ENCODE data around the gene TXNIP. TPM values are rescaled to one million over a fixed set of nuclear protein-coding genes. Genes with fewer than 3 reads are reported as not detected.

Gene TXNIP
- total RNA-seq, 1 donor from 2014 or later = 260 TPM

DNA sequence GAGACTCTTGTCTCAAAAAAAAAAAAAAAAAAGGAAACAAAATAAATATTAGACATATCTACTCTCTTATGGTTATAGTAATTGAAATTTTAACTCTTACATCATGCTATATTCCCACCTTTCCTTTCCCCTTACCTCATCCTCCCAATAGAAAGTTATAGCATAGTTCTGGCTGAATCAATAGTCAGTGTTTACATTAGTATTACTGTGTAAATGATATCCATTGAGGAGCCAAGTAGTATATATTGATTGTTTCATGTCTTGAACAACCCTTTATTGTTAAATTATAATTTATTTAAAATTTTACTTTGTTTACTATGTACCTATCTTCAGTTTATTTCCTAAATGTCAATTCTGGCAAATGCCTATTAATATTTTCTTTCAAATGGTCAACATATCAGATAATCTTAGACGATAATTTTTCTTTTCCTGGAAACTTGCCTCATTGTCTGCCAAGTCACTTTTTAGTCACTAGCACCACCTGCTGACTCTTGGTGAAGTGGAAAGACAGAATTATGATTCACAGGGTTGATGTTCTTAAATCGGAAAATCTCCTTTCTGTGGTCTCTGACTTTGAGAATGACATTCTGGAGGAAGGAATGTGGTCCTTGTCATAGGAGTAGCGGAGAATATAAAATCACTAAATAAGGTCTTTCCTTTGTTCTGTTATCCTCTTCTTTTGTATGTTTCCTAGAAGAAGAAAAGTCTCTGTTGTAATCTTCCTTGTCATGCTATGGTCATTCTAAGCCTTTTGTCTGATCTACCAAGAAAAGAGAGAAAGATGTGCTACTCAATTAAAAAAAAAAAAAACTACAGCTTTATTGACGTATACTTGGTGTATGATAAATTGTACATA, 16.6 kb upstream of the TXNIP start:
- peak; percentile 89 for DNase-seq (ENCODE audit: low read depth)

DNA sequence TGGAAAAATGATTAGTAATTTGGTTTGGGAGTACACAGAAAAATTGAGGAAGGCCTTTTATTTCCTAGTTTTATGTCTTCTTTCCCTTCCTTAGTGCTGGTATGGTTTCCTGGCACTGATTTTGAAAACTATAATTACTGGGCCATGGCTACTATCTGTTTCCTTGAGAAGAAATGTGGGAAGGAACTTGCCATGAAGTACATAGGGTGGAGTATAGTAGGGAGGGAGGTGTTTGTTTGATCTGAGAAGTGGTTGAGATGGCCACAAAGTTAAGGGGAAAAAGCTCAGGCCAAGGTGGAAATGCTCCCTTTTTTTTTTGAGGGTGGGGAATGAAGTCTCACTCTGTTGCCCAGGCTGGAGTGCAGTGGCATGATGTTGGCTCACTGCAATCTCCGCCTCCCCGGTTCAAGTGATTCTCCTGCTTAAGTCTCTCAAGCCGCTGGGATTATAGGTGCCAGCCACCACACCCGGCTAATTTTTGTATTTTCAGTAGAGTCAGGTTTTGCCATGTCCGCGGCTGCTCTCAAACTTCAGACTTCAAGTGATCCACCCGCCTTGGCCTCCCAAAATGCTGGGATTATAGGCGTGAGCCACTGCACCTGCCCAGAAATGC, 13.9 kb upstream of the TXNIP start:
- no peak for DNase-seq (ENCODE audit: low read depth)

DNA sequence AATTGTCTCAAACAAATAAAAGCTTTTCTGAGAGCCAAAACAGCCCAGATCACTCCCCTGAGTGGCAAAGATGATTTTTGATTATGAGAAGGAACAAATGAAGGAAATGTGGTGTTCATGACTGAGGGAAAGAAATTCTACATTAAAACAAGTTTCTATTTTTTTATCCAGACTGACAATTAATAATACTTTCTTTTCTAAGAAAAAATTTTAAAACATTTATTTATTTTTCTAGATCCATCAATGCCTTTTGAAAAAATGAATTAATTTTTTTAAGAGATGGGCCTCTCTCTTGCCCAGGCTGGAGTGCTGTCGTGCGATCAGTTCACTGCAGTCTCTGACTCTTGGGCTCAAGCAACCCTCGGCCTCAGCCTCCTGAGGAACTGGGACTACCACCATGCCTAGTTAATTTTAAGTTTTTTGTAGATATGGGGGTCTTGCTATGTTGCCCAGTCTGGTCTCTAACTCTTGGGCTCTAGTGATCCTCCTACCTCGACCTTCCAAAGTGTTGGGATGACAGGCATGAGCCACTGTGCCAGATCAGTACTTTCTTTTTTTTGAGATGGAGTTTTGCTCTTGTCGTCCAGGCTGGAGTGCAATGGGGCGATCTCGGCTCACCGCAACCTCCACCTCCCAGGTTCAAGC, 11.2 kb upstream of the TXNIP start:
- no peak for DNase-seq (ENCODE audit: low read depth)

DNA sequence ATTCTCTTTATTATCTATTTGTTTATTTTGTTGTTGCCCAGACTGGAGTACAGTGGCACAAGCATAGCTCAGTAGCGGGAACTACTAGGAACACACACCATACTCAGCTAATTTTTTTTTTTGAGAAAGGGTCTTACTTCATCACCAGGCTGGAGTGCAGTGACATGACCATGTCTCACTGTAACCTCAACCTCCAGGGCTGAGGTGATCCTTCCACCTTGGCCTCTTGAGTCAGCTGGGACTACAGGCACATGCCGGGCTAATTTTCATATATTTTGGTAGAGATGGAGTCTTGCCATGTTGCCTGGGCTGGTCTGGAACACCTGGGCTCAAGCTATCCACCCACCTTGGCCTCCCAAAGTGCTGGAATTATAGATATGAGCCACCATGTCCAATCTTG, 5.3 kb upstream of the TXNIP start:
- no peak for DNase-seq (ENCODE audit: low read depth)

DNA sequence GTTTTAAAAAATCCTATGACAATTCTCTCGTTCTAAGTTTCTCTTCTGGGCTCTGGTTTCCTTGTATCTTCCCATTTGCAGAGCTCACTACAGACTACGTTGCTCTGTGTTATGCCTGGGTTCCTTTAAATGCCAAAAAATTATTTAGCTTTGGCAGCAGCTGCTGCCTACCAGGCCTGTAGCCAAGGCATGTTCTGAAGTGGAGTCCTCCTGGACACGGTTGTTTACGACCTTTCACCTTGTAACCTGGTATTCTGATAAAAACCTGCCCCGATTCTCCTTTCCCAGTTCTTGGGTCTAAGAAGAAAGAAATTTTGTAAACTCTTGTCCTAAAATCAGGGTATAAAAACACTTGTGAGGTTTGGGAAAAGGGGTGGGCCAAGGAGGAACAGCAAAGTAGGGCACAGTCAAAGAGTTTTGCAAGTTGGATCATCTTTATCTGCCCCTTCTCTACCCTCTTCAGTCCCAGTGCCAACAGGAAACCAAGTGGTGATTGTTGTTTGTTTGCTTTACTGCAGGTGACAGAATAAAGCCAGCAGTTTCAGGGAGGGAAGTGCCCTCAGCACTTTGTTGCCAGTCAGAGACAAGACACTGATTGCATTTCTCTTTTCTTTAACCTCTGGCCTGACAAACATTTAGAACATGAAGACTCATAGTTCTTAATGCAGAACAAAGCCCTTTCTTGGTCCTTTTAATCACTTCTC, 3.1 kb upstream of the TXNIP start:
- no peak for DNase-seq (ENCODE audit: low read depth)

DNA sequence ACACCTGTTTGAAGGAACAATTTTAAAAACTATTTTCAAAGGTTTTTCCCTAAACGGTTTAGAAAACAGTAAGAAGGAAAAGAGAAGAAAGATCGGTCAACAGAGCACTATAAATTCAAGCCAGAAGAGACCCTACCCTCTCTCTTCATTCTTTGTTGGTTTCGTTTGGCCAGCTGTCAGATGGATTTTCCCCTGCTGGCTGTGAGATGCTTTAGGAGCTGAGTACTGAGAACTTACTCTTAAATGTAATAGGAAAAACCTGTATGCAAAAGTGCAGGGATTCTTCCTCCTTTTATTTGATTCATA, 1.3 kb upstream of the TXNIP start:
- DNase-seq (ENCODE audit: low read depth) = no peak

DNA sequence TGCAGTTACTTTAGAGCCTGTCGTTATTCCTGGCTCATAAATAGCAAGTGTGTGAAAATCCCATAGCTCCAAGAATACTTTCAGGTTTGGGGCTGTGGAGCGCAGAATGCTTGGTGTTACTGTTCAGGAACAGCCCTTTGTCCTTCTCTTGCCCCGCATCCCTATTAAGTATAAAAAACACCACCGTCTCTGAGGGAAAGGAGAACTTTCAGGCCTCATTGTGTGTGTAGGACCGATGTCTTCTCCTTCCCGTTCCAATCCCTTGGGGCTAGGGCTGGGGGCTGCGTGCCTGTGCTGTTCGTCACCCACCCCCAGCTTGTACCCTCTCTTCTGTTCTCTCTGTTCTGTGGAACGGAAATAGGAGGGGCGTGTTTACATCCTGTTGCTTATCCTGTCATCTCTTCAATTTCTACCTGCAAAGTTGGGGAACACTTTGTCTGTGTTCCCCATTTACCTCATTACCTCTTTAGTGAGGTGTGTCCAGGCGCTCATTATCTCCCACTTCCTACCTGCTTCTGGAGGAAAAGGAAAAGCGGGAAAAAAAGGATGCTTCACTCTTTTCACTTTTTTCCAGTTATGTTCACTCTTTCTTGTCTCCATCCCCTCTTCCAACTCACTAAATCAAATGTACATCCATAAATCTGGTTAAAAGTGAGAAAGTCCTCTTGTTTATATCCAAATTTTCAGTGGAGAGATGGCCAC, 788 bp upstream of the TXNIP start:
- DNase-seq (ENCODE audit: low read depth) = no peak

DNA sequence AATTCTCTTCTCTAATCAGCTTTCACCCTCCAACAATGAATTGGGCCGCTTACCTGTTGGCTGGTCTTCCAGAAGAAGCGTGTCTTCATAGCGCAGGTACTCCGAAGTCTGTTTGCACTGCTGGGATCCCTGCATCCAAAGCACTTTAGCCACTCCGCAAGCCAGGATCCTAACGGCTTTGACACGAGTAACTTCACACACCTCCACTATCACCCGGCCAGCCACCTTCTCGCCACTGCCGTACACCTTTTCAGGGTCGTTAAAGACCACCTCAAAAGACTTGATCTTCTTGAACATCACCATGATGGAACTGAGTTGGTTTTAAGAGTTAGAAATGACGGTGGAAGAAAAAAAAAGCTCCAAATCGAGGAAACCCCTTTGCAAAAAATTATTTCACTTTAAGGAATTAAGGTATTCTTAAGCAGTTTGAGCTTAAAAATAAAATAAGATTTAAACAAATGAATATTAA, 381 bp downstream of the TXNIP start:
- DNase-seq (ENCODE audit: low read depth) = no peak

DNA sequence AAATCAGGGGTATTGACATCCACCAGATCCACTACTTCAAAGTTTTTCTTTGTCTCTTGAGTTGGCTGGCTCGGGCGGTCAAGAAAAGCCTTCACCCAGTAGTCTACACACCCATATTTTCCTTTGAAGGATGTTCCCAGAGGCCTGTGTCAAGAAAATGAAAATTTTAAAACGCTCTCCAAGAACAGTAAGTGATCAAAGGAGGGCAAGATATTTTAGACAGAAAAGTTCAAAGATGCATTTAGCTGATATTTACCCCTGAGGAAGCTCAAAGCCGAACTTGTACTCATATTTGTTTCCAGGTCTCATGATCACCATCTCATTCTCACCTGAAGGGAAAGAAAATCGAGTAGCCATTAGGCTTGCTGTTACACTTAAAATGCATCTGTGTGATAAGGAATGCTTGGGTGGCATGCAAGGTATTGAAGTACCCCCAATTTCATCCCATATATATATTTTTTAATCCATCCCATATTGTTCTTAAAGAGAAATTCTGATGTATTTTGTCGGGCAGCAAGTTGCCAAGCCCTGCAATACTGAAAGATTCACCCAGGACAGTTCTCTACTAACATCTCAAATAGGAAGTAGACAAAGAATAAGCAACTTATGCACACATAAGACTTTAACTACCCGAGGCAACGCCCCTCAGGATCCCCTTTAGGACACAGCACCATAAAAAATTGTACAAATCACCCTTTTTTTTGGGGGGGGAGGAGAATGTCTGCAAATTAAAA, 1.1 kb downstream of the TXNIP start:
- no peak for DNase-seq (ENCODE audit: low read depth)

DNA sequence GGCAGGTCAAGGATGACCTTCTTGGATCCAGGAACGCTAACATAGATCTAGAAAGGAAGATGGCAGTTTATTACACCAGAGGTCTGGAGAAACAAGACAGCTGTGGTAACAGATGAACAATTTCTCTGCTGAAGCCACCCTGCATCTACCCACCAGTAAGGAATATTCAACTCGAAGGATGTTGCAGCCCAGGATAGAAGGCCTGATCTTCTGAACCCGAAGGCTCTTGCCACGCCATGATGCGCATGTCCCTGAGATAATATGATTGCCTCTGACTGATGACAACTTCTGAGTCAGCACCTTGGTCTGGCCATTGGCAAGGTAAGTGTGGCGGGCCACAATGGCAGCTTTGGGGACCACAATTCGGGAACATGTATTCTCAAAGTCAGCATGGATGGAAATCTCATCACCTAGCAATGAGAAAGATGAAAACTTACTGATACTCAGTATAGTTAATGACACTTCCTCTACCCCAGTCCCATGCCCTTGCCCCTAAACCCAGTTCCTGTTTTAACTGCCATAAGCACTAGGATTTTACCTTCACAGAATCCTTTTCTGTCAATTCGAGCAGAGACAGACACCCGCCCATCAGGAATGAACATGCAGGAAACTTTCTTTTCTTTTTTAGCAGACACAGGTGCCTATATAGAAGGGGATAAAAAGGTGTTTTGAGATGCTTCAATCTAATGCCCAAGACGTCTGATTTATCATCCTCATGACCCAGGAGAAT, 1.8 kb downstream of the TXNIP start:
- DNase-seq (ENCODE audit: low read depth) = peak; percentile 50

DNA sequence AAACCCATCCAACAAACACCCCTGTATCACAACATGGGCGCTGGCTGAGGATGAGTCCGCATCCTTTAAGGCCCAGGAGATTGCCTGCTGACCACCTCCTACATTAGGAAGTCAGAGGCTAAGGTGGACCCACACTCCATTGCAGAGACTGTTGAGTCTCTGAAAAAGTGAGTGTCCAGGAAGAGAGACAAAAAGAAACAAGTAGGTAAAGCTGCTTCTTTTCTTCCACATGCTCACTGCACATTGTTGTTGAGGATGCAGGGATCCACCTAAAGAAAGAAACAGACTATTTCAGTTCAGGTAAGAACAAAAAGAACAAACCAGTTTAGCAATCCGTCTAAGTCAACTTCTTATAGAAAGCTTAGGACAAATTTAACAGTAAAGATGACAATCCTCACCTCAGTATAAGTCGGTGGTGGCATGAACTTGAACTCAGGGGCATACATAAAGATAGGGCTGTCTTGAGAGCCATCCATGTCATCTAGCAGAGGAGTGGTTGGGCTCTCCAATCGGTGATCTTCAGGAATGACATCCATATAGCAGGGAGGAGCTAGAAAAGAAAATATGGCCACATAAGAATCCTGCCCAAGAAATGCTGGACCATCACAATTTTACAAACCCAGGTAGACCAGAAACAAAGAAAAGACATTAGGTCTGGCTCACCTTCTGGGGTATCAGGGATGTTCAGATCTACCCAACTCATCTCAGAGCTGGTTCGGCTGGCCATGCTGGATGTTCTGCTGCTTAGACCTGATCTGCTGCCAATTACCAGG, 2.6 kb downstream of the TXNIP start:
- DNase-seq (ENCODE audit: low read depth) = peak; percentile 38

DNA sequence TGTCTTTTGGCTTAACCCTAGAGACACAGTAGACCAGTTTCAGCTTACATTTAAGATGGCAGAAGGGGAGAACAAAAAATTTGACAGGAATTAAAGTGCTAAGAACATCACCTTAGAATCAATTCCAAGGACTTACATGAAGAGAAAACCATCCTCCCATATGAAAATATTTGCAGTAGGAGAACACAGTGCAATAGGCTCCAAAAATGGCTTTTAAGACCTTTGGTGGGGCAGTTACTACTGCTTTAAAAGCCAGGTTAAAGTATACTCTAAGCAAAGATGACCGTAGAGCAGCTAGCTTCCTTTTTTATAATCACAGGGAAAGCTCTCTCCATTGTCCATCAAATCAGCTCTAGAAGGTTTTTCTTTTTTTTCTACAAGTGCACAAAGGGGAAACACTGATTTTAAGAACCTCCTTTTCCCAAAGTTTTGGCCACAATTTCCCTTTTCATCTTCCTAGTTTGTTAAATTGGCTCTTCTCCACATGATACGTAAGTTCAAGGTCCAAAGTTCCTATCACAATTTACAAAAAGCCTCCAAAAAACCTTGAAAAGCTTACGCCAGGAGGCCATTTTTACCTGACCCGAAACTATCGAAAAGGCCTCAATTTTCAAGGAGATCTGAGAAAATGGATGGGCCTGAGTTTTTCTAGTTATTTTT, 3.3 kb downstream of the TXNIP start:
- DNase-seq (ENCODE audit: low read depth) = no peak

DNA sequence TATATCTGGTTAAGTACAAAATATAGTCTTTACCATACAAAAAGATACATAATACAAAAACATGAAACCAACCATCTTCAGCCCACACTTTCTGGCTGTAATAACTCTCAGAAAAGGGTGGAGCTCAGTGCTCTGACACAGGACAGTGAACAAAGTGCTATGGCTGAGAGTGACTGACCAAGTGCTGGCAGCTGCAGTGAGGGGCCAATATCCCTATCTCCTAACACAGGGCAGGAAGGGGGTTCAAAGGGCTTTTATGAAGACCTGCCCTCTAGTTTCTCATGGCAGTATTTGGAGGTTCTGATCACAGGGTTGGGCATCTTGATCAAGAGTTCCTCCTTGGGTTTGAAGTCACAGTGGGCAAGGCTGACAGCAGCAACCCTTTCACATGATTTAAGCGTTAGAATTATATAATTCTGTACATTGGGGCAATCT, 3.9 kb downstream of the TXNIP start:
- DNase-seq (ENCODE audit: low read depth) = no peak

DNA sequence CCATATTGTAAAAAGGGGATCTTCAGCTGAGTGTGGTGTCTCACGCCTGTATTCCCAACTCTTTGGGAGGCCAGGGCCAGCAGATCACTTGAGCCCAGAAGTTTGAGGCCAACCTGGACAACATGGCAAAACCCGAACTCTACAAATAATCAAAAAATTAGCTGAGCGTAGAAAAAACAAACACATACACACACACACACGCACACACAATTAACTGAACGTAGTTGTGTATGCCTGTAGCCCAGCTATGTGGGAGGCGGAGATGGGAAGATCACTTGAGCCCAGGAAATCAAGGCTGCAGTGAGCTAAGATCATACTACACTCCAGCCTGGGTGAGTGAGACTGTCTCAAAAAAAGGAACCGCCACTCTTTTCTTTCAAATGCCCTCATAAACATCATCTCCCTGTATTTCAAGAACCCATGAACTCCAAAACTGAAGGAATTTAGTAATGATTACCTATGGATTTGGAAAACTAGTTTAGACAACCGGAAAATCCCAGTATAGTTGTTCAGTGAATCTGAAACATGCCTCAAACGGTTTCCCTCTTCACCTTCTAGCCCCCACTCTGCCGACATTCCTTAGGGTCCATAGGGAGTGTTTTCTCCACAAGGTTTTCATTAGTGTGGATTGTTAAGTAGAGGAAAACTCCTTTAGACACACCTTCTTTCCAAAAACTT, 4.5 kb downstream of the TXNIP start:
- peak; percentile 47 for DNase-seq (ENCODE audit: low read depth)

DNA sequence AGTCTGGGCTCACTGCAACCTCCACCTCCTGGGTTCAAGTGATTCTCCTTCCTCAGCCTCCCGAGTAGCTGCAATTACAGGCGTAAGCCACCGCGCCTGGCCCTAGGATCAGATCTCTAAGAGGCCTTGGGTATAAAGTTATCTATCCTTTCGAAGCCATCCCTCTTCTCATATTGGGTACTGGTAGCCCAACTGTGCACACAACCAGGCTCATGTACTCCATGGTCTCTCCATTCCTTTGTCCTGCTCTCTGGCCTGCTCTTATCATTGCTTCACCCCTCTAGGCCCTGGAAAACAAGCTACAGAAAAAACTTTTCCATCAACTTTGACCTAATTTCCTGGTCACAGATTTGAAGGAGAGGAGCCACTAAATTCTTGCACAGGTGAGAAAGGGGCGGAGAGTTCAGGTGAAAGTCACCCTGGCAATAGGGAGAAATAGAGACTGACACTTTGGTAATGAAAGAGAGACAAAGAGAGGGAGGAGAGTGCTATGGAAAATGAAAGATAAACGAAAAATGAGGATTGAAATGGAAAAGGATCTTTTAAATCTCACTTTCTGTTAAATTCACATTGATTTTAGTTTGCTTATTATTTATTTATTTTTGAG, 6.0 kb downstream of the TXNIP start:
- DNase-seq (ENCODE audit: low read depth) = peak; percentile 50

DNA sequence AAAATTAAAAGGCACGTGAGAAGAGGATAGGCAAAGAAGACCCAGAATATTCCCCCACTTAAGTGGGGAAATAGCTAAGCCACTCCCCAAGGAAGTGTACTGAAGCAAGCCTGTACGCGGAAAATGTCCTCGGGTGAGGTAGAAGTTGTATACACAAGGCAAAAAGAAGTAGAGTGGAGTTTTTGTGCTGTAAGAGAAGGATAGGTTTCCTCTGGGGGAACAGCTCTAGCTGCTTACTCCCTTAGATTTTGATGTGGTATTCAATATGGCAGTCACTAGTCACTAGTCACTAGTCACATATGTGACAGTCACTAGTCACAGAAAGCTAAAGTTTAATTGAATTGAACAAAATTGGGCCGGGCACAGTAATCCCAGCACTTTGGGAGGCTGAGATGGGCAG, 7.6 kb downstream of the TXNIP start:
- DNase-seq (ENCODE audit: low read depth) = no peak

DNA sequence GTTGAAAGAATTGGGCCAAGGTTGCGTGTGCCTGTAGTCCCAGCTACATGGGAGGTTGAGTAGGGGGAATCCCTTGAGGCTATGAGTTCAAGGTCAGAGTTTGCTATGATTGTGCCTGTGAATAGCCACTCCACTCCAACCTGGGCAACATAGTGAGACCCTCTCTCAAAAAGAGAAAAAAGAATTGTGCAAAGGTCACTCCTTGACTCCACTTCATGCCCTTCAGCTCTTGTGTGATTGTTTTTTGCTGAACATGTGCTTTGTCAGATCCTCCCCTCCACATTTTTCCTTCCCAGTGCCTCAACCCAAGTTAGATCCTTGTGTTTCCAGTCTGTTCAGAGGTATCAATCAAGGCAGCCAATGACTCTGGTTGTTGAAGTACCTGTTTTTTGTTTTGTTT, 8.5 kb downstream of the TXNIP start:
- no peak for DNase-seq (ENCODE audit: low read depth)
